ENCODE data around the gene ACBD6. TPM values are rescaled to one million over a fixed set of nuclear protein-coding genes. Genes with fewer than 3 reads are reported as not detected.

Gene ACBD6
- total RNA-seq, 1 donor from 2014 or later = 33.2 TPM

DNA sequence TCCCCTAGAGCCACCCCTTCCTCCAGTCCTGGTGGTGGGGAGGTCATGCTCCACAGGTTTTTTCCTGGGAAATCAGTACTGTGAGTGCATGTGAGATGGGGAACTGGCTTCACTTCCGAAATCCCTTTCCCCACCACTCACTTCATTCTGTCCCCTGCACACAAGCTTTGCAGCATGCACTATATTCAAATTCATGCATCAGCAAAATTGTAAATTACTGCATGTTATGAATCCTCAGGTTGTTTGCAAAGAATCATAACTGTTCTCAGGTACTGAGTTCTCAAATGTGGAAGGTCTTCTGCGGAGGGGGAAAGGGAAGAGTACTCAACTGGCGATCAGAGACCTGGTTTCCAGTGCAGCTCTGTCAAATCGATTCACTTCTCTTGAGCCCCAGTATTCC lies 230.0 kb downstream of the ACBD6 start:
- DNase-seq (ENCODE audit: low spot score) = no peak

DNA sequence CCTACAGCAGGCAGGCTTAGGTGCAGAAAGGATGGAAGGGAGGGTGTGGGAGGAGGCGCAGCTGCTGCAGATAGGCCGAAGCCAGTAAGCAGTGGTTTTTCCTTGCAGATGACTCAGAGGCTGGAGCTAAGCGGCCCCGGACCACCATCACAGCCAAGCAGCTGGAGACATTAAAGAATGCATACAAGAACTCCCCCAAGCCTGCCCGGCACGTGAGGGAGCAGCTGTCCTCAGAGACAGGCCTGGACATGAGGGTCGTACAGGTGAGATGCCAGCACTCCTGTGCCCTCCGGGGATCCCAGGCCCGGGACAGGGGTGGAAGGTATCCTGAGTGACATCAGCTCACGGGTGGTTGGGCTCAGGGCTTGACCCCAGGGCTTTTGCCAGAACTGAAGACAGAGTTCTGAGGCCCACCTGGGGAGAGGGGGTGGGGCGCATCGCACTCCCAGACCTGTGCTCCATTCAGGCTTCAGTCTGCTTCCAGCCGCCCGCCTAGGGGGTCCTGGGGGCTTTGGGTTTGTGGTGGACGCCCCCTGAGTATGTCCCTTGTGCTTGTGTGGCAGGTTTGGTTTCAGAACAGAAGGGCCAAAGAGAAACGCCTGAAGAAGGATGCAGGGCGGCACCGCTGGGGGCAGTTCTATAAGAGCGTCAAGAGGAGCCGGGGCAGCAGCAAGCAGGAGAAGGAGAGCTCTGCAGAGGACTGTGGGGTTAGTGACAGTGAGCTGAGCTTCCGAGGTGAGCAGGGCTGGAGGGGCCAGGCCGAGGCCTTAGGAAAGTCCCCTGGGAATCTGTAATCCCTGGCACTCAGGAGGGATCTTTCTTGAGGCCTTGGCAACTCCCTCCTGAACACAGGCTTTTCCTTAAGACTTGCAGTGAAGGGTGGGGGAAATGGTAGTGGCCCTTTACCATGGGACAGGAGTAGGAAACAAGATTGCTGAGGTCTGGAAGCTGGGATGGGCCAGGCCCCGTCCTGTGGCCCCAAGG lies 230.8 kb downstream of the ACBD6 start:
- DNase-seq (ENCODE audit: low spot score) = no peak

DNA sequence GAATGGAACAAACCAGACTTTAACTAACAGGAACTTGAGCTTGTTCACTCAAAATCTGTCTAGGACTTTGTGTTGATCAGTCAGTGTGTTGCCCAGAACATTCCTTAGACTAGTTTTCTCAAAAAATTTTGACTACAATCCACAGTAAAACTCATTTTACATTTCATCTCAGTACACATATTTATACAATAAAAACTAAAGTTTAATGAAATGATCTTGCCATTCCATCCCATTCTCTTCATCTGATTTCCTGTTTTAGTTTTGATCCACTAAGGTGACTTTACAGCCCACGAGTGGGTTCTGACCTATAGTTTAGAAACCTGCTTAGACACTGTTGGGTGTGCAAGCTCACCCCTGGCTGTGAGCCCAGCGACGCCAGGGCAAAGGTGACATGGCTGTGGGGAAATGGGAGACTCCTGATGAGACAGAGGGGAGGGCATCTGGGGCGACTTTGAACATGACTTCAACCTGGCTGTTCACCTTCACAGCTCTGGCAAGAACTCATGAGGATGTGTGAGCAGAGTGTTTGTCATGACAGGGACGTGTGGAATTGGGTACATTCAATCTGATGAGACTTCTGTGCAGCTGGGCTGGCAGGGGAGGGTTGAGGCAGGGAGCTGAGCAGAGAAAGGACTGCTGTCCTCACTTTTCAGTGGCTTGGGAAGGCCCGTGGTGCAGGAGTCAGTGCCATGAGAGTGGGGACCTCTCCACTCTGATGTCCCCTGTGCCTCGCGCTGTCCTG lies 231.7 kb downstream of the ACBD6 start:
- no peak for DNase-seq (ENCODE audit: low spot score)

DNA sequence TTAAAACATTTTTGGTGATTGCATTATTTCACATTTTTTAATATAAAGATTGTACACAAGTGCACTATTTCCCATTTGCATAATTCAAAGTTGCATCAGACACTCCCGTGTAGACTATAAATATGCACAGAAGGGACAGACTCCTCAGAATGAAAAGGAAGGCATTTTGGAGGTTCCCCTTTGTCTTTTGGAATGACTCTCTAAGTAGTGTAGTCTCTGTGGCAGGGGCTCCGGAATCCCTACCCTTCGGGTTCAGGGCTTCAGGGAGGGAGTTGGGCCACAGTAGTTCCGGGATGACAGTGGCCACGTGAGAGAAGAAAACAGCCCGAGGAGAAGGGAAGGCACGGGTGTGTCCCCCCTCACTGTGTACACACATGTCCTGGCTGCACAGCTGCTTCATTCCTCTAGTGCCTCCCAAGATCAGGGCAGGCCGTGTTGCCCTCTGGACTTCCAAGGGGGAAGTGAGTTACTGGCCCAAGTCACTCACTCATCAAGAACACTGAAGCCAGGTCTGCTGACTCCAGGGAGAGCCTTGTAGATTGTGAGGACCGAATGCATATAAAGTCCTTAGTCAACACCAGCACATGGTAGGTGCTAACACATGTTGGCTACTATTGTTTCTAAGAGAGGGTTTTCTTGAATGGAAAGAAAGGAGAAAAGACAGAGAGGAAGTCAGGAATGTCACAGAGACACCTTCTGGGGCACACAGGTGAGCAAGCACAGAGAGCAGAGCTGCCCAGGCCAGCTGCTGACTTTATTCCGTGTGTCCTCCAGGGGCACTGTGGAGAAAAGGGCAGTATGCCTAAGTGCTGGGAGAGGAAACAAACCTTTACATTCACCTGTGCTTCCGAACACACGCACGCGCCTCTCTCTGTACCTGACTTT lies 232.5 kb downstream of the ACBD6 start:
- no peak for DNase-seq (ENCODE audit: low spot score)

DNA sequence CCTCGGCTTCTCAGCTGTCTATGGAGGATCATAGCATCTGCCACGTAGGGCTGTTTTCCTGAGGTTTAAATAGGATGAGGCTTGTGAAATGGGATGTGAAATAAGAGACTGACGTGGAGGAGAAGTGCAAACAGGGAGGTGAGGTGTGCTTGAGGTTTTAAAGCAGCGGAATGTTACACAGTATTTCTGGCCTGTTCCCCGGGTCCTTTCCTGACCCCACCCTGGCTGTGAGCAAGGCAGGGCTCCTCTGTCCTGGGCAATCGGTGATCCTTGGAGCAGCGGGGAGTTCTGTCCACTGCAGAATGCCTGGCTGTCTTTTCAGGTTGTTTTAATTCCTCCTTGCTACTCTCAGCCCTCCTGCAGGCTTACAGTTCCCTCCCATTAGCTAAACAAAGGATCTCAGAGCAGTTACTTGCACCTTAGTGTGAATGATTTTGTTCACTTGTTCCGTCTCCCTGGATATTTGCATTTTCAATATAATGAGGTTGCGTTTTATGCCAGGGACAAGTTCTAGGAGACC lies 233.8 kb downstream of the ACBD6 start:
- DNase-seq (ENCODE audit: low spot score) = no peak

DNA sequence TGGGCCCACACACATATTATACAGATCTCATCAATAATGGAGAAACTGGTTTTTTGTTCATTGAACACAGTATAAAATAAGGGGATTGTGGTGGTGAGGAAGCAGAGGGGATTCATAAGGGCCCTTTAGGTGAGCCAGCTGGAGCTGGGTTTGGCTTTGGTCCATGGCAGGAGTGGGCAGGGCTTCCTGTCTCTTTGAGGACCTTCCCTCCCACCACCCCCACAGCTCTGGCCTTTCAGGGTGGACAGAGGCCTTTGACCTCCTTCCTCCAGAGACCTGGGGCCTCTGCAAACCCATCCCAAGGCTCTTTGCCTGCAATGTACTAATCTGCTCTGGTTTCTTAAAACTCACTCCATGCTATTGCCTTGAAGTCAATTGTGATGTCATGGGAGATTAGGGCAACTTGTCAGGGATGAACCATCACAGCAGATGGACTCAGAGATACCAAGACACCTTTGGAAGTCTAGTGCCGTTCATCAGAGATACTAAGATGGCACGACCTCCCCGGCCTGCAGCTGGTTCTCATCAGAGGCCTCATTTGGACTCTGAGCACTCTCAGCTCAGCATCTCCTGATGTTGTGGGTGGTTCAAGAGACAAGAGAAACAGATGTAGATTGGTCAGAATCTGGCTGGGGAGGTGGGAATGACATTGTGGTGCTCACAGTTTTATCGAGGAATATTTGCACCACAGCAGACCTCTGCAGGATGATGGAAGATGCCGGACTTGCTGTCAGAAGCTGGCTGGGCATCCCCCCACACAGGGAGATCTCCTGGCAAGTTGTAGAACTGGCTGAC lies 234.4 kb downstream of the ACBD6 start:
- DNase-seq (ENCODE audit: low spot score) = no peak

DNA sequence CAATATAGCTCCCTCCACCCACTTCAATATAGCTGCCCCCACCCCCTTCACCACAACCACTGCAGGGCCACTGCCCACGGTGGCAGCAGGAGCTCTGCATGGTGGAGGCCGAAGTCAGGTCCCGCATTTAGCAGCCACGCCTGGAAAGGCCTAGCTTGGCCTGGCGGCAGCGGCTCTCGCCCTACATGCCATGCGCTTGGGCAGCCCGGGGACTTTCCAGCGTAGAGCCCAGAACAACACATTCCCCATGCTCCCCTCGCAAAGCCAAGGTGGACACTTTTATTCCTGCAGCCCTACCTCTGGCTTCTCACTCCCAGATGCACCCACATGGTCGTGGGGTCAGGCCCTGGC lies 235.2 kb downstream of the ACBD6 start:
- DNase-seq (ENCODE audit: low spot score) = no peak

DNA sequence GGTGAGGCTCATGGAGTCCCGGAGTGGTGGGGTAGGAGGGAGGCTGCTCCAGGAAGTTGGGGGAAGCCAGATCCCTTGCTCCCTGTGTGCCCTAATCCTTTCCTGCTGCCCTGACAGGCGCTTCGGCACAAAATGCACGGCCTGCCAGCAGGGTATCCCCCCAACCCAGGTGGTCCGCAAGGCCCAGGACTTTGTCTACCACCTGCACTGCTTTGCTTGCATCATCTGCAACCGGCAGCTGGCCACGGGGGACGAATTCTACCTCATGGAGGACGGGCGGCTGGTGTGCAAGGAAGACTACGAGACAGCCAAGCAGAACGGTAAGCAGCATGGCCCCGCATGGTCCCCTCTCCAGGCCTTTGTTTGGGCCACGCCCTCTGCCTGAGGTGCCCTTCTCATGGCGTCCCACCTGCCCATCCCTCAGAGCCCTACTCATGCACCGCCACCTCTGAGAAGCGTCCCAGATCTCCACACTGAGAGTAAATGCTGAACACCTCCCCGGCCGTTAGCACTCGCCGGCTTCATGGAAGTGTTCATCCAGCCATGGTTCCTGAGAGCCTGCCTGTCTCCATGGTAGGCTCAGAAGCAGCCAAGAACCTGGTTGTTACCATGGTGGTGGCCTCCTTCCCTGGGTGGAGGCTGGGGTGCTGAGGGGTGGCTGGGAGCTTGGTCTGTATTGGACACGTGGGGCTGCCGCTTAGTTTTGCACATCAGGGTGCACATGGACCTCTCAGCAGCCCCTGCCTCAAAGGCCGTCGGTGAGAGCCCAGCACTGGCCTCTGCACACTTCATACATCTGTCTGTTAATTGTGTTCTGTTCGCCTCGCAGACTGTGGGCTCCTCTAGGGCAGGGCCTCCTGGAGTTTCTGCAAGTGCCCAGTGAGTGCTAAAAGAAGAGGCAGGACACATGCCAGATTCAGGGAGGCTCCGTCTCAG lies 235.8 kb downstream of the ACBD6 start:
- no peak for DNase-seq (ENCODE audit: low spot score)

DNA sequence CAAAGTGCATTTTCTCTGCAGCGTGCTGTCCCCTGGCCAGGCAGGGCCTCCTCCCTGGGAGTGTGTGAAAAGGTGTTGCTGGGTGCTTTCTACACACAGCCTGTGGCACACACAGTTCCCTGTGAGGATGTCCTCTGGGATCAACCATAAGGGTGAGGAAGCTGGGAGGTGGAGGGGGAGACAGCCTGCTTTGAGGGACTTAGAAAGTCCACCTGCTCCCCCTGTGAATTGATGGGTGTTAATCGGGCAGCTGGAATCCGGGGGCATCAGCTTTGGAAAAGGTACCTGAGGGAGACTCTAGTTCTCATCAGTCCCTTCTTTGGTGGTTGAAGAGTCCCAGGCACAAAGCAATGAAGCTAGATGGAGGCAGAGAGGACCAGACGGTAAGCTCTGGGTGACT lies 236.5 kb downstream of the ACBD6 start:
- DNase-seq (ENCODE audit: low spot score) = no peak

DNA sequence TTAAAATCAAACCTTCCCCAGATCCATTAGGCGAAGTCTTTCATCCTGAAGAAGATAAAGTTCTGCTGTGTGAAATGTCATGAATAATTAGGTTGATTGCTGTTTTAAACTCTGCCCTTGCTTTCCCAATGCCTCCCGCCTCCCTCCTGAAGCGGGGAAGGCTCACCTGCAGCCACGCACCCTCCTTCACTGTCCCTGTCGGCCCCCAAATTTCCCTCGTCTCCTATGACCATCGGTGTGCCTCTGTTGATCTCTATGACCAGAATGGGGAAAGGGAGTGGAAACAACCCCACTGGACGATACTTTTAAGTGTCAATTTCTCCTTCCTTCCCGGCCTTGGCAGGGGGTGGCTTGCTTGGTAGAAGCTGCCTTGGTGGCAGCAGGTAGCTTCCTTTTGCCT lies 237.2 kb downstream of the ACBD6 start:
- no peak for DNase-seq (ENCODE audit: low spot score)

DNA sequence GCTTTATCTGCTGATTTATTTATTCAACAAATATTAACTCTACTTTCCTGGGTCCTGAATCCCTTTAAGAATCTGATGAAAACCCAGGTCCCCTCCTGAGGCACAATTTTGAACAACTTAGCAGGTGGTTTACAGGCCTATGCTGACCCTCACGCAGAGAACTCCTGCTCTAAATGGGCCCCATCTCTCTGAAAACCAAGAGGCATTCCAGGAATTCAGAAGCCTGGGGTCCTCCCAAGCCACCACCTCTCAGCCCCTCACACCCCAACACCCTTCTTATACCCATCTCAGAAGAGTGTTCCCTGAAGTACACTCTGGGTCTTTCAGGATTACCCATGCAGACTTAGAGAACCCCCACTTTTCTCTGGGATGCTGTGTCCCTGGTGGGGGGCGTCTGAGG lies 237.8 kb downstream of the ACBD6 start:
- DNase-seq (ENCODE audit: low spot score) = no peak

DNA sequence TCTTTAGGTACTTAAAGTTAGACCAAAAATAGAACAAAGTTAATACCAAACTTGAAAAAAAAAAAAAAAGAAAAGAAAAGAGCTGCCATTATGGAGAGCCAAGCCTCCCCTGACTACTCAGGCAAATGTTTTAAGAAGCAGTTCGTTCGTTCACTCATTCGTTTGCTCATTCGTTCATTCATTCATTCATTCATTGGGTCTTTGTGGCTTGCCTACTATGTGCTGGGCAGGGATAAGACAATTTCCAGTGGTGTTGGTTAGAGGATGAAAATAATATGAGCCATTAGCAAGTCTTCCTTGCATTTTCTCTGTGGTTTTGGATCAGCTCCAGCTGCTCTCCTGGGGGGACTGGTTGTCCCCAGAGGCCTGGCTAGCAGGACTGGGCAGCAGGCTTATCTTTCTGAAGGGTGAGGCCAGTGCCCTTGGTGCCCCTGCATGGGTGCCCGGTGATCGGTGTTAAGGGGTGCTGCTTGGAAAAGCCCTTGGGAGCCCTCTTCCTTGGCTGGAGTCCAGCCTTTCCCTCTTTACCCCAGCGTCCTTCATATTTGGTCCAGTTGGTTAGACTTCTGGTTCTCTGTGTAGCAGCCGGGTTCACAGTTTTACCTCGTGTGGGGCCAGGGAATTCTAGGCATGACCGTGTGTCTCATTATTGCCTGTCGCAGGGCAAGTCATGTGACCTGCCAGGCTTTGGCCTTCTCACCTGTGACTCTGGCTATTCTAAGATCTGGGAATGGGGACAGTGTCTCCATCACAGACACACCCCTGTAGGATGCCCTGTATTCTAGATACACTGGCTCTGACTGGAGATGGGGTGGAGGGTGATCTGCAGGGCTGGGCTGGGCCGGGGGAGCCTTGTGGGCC lies 239.5 kb downstream of the ACBD6 start:
- no peak for DNase-seq (ENCODE audit: low spot score)

DNA sequence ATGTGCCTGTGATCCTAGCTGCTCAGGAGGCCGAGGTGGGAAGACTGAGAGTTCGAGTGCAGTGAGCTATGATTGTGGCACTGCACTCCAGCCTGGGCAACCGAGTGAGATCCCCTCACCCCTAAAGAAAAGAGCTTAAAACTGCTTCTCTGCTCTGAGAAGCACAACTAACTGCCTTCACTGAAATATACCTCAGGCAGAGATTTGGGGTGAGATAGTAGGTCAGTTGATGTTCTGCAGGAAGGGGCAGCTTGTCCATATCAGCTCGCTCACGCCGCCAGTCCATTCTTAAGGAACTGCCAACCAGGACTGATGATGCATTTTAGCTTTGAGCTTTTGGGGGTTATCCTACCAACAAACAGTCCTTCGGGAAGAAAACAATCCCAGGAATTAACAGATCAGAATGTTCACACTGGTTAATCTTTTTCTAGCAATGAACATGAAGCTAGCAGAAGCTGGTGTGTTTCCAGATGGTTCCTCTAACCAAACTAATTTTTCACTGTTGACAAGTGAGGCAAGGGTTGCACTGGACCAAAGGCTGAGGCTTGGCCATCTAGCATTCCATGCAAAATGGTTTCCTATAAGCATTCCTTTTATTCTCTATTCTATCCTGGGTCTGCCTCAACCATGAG lies 240.7 kb downstream of the ACBD6 start:
- DNase-seq (ENCODE audit: low spot score) = no peak

DNA sequence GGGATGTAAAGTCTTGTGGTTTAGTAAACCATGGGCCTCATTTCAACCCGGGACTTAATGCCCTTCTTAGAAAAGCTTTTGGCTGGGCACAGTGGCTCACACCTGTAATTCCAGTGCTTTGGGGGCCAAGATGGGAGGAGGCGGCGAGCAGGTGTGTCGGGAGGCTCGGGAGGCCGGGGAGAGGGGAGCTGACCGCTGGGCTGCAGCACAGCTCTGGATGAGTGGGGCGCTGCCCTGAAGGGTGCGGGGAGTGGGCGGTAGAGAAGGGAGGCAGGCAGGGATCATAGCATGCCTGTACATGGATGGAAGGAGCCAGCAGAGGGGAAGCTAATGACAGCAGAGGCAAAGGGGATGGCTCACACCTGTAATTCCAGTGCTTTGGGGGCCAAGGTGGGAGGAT lies 241.3 kb downstream of the ACBD6 start:
- no peak for DNase-seq (ENCODE audit: low spot score)

DNA sequence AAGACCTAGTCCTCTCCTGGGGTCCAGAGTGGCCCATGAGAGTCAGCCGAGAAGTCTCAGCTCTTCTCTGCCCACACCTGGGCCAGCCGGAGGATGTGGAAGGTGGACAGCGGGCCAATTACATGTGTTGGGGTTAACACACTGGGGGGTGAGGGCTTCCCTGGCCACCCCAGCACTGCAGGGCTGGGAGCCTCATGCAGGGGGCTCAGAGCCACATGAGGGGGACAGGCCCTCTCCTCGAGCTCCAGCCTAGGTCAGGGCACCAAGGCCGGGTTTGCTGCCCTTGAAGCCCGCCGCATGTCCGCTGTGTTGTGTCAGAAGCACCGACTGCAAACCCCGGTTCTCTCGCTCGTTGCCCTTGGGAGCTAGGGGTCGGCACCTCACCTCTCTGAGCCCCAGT lies 241.8 kb downstream of the ACBD6 start:
- DNase-seq (ENCODE audit: low spot score) = no peak

DNA sequence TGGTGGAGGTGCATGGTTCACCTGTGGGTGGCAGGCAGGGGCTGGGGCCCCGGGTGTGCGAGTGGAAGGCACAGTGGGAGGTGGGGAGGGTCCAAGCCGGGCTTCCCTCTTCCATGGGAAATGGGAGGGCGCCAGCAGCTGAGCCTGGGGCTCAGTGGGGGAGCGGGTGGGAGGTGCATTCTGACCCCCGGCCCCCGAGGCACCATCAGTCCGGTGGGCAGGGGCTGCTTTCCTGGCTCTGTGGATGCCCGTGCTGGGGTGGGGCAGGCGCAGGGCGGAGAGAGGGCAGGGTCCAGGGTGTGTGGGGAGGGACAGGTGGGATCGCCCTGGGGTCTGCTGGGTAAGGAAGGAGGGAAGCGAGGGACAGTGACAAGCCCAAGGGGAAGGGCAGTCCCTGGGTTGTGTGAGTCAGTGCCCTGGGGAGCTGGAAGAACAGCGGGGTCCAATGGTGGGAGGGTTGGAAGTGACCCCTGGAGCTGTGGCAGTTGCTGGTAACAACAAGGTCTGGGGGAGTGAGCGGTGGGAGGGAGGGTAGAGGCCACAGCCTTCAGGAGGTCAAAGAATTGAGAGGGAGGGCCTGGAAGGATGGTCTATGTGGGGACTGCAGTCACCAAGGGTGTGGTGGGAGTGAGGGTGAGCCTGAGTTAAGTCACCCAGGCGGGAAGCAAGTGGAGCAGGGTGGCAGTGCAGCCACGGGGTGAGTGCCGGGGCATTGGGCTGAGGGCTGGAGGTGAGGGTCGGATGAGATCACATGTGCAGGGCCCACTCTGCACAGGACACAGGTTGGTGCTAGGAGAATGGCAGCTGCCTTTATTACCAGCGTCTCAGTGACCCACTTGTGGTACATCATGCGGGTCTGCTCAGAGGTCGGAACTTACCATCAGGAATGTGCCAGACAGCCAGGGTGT lies 242.7 kb downstream of the ACBD6 start:
- DNase-seq (ENCODE audit: low spot score) = no peak

DNA sequence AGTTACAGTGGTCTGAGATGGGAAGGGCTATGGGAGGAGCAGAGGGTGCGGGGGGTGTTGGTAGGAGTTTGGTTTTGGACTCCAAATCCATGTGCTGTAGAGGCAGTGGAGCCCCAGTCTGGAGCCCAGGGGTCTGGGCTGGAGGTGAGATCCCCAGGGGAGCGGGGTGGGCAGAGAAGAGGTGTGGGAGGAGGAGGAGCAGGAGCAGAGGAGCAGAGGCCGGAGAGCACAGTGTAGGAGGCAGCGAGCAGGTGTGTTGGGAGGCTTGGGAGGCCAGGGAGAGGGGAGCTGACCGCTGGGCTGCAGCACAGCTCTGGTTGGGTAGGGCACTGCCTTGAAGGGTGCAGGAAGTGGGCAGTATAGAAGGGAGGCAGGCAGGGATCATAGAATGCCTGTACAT lies 243.4 kb downstream of the ACBD6 start:
- no peak for DNase-seq (ENCODE audit: low spot score)

All from mesenteric fat pad (tissue), 1 donor.